PFSK-1 (cell line): ENCODE results near the gene VPS8.

ENCODE experiments used
- FOXP2 ChIP-seq: optimal IDR thresholded peaks from 2 replicates; pipeline ENCODE3; 2011; ENCODE audit warnings: borderline replicate concordance, control low read depth, inconsistent platforms; ENCODE audit not compliant: insufficient read depth; ENCODE audit errors: extremely low read length, extremely low read depth
- POLR2AphosphoS5 ChIP-seq: IDR thresholded peaks from 2 replicates; pipeline ENCODE4 v1.6.1; 2012; ENCODE audit warnings: low read depth, mild to moderate bottlenecking, control low read depth, low read length, moderate library complexity
- REST ChIP-seq, 2 experiments: IDR thresholded peaks; 2 replicates each; pipeline versions ENCODE4 v1.6.1 to v1.8.0; 2011 to 2012; ENCODE audit warnings: low read depth in 2 of 2, low read length in 2 of 2, control low read depth in 1 of 2, inconsistent platforms in 1 of 2, mild to moderate bottlenecking in 1 of 2, moderate library complexity in 1 of 2; ENCODE audit not compliant: insufficient read depth in 1 of 2
- SIN3A ChIP-seq: IDR thresholded peaks from 2 replicates; pipeline ENCODE4 v1.6.1; 2012; ENCODE audit warnings: mild to moderate bottlenecking, low read length, moderate library complexity, borderline replicate concordance; ENCODE audit not compliant: insufficient read depth
- TAF1 ChIP-seq: IDR thresholded peaks from 2 replicates; pipeline ENCODE4 v1.6.1; 2012; ENCODE audit warnings: low read length, control low read depth, borderline replicate concordance; ENCODE audit not compliant: insufficient read depth

GRCh38 chr3:184795522-184796190 is 16.3 kb upstream of the VPS8 start:
- no peak for TF ChIP-seq POLR2AphosphoS5
- no peak for TF ChIP-seq SIN3A
- no peak for TF ChIP-seq REST (IDR thresholded peaks at IDR 0.05; ENCODE audit: insufficient read depth in 1 of 2, low read depth in 2 of 2, low read length in 2 of 2)
- no peak for TF ChIP-seq TAF1
- no peak for TF ChIP-seq FOXP2
